PC-3 (cell line): Measurements from ENCODE around the gene JAG2.

Source experiments
- EZH2 ChIP-seq: fragments of 300-600 bp; sonication (generic); IDR thresholded peaks from one replicate; pipeline ENCODE4 v1.6.1; 2017; ENCODE audit warnings: antibody characterized with exemption, mild to moderate bottlenecking, low read length; ENCODE audit not compliant: unreplicated experiment
- EZH2phosphoT487 ChIP-seq: fragments of 300-600 bp; sonication (generic); IDR thresholded peaks from 2 replicates; pipeline ENCODE4 v1.6.1; 2018; ENCODE audit warnings: mild to moderate bottlenecking, antibody characterized with exemption, low read length, borderline replicate concordance

DNA sequence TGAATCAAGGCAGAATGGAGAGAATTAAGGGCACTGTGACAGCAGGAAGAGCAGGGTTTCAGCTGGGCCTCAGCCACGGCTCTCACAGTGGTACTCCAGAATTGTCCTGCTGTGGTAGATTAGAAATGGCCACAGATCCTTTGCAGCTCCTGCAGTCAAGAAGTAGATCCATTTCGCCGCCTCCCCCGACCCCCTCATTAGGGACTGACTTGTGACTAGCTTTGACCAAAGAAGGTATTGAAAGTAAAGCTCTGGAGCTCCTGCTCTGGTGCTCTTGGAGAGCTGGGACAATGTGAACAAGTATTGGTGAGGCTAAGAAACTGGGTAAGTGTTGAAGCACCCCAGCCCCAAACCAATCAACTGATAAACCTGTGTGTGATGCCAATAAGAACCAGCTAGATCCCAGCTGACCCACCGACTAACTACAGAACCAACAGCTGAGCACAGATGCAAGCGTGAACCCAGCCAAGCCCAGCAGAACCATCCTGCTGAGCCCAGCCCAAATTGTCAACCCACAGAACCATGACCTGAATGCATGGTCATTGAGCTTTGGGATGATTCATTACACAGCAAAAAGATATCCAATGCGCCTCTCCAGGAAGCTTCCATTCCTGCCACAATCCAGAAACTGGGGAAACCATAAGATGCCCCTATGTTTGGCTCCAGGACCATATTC lies 50.7 kb downstream of the JAG2 start:
- TF ChIP-seq EZH2phosphoT487 = no peak
- TF ChIP-seq EZH2 = no peak
